Raji (cell line): ENCODE data around the gene CALM1.

Experiments used
- POLR2A ChIP-seq: IDR thresholded peaks from 2 replicates; pipeline ENCODE4 v1.6.1; 2011; ENCODE audit warnings: low read depth, low read length, control low read depth; ENCODE audit not compliant: insufficient read depth

Gene CALM1

GRCh38 chr14:90440592-90440991, 43.8 kb downstream of the CALM1 start:
- no peak for TF ChIP-seq POLR2A

GRCh38 chr14:90442388-90442787, 45.6 kb downstream of the CALM1 start:
- no peak for TF ChIP-seq POLR2A

- no peak for TF ChIP-seq POLR2A
These were observed 46.6 kb downstream of the CALM1 start for GRCh38 chr14:90443161-90444076.

GRCh38 chr14:90444077-90444696, 47.4 kb downstream of the CALM1 start:
- TF ChIP-seq POLR2A = no peak

GRCh38 chr14:90445011-90445410, 48.2 kb downstream of the CALM1 start:
- no peak for TF ChIP-seq POLR2A

- no peak for TF ChIP-seq POLR2A
These were observed 49.6 kb downstream of the CALM1 start for GRCh38 chr14:90446405-90446804.

GRCh38 chr14:90447720-90448497, 51.1 kb downstream of the CALM1 start:
- no peak for TF ChIP-seq POLR2A

- TF ChIP-seq POLR2A = no peak
These were observed 52.6 kb downstream of the CALM1 start for GRCh38 chr14:90449411-90449810.

GRCh38 chr14:90450151-90450550, 53.3 kb downstream of the CALM1 start:
- TF ChIP-seq POLR2A = no peak

- TF ChIP-seq POLR2A = no peak
These were observed 53.8 kb downstream of the CALM1 start for GRCh38 chr14:90450667-90451066.

GRCh38 chr14:90451443-90451842, 54.6 kb downstream of the CALM1 start:
- no peak for TF ChIP-seq POLR2A

GRCh38 chr14:90451961-90452360, 55.1 kb downstream of the CALM1 start:
- no peak for TF ChIP-seq POLR2A

GRCh38 chr14:90452366-90452765, 55.5 kb downstream of the CALM1 start:
- no peak for TF ChIP-seq POLR2A

- no peak for TF ChIP-seq POLR2A
These were observed 56.6 kb downstream of the CALM1 start for GRCh38 chr14:90453401-90453951.
